ENCODE data around the gene PRKAR1A.
A peak's percentile ranks its signal among the peaks of the same experiment; 100 is the strongest.
"Not testable (repeated sequence)": the region's sequence is repeated elsewhere in the genome, so short reads cannot be mapped to it uniquely, and the experiment has no call there.

PRKAR1A gene

DNA sequence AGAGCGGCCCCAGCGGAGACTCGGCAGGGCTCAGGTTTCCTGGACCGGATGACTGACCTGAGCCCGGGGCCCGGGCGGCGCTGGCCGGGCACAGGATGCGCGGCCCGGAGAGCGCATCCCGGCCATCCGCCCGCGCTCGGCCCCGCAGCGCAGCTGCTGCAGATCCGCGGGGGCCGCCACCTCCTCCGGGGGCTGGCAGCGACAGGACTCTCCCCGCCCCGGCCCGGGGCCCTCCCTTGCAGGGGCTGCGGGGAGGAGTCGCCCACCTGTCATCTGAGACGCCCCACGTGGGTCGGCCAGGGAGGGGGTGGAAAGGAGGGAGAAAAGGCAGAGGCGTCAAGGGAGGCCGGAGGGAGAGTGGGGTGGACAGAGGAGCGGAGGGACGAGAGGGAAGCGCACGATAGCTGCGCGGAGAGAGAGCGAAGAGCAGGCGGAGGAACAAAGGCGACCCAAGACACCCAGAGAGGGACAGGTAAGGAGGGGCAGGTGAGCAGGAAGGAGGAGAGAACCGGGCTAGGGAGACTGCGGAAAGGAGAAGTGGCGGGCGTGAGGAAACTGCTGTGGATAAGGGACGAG, 471 bp upstream of the PRKAR1A start:
- DNase-seq, result peak; percentile 66

GRCh38 chr17:68512960-68513474, 787 bp downstream of the PRKAR1A start:
- DNase-seq, result no peak

- no peak for DNase-seq
These were observed 1.7 kb downstream of the PRKAR1A start for GRCh38 chr17:68513932-68514331.

DNA sequence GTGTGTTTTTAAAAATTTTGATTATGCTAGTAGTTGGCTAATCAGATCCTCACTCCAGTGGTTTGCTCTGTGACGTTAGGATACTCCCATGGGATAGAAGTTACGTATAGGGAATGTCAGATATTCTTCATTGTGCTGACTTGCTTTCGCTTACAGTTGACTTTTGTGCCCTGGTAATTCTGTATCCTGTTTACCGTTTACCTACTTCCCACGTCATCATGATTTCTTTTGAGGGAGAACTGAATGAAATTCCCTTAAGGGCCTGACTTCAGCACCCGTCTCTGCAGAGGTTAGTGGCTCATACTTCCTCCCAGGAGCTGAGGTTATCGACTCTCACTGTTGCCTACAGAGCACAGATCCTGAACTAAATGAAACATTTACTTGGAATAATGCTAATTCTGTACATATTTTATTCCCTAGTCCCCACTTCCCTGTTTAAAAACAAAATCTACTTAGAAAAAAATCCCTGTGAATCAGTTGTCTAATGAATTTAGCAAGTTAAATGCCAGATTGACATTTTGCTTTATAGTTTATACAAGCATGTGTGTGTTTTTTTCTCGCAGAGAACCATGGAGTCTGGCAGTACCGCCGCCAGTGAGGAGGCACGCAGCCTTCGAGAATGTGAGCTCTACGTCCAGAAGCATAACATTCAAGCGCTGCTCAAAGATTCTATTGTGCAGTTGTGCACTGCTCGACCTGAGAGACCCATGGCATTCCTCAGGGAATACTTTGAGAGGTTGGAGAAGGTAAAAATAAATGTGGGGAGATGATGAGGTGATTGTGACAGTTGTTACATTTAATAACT, 2.8 kb downstream of the PRKAR1A start:
- no peak for DNase-seq

- DNase-seq, result no peak
These were observed 4.5 kb downstream of the PRKAR1A start for GRCh38 chr17:68516732-68517131.

- DNase-seq, result not testable (repeated sequence)
These were observed 5.4 kb downstream of the PRKAR1A start for GRCh38 chr17:68517605-68518004.

DNA sequence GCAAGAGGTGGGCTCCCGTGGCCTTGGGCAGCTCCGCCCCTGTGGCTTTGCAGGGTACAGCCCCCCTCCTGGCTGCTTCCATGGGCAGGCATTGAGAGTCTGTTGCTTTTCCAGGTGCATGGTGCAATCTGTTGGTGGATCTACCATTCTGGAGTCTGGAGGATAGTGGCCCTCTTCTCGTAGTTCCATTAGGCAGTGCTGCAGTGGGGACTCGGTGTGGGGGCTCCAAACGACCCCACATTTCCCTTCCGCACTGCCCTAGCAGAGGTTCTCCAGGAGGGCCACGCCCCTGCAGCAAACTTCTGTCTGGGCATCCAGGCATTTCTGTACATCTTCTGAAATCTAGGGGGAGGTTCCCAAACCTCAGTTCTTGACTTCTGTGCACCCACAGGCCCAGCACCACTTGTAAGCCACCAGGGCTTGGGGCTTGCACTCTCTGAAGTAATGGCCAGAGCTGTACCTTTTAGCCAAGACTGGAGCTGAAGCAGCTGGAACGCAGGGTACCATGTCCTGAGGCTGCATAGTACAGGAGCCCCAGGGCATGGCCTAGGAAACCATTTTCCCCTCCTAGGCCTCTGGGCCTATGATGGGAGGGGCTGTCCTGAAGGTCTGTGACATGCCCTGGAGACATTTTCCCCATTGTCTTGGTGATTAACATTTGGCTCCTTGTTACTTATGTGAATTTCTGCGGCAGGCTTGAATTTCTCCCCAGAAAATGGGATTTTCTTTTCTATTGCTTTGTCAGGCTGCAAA, 6.0 kb downstream of the PRKAR1A start:
- DNase-seq, result no peak

DNA sequence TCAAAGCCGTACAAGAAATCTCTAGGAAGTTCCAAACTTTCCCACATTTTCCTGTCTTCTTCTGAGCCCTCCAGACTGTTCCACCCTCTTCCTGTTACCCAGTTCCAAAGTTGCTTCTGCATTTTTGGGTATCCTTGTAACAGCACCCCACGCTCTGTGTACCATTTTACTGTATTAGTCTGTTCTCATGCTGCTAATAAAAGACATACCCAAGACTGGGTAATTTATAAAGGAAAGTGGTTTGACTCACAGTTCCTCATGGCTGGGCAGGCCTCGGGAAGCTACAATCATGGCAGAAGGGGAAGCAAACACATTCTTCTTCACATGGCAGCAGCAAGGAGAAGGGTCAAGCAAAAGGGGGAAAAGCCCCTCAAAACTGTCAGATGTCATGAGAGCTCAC, 6.8 kb downstream of the PRKAR1A start:
- DNase-seq, result not testable (repeated sequence)

- DNase-seq, result no peak
These were observed 7.7 kb downstream of the PRKAR1A start for GRCh38 chr17:68519911-68520310.

DNA sequence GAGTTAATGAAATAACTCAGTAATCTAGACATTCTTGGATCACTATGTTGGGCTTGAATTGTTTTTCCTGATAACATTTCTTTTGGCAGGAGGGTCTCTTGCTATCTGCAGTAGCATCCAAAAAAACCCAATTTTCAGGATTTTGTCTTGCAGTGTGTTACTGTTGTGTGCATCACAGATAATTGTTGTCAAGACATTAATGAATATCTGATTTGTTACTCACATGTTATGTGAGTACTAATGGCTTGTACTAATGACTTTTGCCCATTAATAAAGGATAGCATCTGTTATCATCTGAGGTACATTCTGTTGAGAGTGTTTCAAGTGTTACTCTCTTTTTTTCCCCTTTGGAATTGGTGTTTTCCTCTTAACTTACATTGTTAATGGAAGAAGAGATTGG, 10.0 kb downstream of the PRKAR1A start:
- DNase-seq, result no peak

- no peak for DNase-seq
These were observed 14.3 kb downstream of the PRKAR1A start for GRCh38 chr17:68526548-68526947.

DNA sequence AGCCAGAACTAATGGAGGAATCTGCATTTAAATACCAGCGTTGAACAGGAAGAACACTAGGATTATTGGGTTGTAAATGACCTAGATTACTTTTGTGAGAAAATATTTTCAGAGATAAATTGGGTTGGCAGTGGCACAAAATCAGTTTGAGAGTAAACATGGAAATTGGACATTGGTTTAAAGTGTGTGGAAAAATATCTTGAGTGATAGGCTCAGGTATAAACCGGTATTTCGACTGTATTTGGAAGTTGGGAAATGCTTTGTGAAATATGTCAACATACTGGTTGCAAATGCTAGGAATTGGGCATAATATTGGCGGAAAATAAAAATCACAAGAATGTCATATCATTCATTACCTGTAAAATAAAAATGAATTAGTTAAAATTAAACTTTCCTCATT, 15.1 kb downstream of the PRKAR1A start:
- no peak for DNase-seq

DNA sequence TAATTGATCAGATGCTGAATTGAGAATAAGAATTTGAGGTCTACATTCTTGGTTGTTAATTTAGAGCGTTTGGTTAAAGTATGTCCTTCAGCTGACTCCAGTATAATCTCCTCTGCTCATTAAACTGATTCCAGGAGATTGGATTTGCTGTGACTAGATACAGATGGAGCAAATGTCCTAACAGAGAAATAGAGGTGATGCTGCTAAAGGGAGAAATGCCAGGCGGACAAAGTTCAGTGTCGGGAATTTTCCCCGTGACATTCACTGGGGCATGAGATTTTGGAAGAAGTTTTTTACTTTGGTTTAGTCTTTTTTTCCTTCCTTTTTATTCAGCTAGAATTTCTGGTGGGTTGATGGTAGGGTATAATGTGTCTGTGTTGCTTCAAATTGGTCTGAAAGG, 19.0 kb downstream of the PRKAR1A start:
- DNase-seq, result no peak

DNA sequence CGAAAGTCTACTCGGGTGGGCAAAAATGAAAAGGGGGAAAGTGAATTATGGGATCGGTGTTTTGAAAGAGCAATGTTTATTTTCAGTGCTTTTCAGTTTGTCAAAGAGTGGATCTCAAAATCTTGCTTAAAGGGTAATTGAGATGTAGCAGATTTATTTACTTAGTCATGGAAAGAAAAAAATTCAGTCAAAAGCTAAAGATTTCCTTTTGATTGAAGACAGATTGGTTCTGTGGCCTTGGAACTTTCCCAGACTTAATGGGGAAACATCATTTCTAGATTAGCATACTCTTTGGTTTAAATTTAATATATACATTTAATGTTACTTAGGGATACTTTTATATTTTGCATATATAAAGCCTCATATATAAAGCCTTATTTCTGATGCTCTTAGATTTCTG, 20.6 kb downstream of the PRKAR1A start:
- no peak for DNase-seq

DNA sequence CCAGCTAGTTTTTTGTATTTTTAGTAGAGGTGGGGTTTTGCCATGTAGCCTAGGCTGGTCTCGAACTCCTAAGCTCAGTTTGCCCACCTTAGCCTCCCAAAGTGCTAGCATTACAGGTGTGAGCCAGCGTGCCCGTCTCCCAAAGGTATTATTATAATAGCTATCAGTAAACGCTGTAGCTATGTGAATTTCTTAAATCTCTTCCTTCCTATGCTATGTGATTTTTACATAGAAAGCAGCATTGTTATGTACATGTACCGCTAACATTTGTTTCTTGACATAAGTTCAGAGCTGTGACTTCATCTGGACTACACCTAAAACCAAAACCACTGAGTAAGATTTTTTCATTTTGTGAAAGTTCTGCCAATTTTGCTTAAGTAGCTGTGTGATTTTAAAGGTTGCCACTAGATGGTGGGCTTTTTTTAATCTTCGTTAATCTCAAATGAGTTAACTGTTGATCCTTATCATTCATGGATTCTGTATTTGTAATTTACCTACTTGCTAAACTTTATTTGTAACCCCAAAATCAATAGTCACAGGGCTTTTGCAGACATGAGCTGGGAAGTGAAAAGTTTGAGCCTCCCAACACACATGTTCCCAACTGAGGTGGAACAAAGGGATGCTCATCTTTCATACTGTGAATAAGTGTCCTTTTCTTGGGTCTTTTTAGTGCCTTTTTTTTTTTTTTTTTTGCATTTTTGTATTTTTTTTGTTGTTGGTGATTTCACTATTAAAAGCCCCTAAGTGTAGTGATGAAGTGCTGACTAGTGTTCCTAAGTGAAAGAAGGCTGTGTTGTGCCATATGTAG, 21.9 kb downstream of the PRKAR1A start:
- no peak for DNase-seq

- DNase-seq, result no peak
These were observed 22.5 kb downstream of the PRKAR1A start for GRCh38 chr17:68534695-68535088.

GRCh38 chr17:68535922-68536321, 23.7 kb downstream of the PRKAR1A start:
- no peak for DNase-seq

DNA sequence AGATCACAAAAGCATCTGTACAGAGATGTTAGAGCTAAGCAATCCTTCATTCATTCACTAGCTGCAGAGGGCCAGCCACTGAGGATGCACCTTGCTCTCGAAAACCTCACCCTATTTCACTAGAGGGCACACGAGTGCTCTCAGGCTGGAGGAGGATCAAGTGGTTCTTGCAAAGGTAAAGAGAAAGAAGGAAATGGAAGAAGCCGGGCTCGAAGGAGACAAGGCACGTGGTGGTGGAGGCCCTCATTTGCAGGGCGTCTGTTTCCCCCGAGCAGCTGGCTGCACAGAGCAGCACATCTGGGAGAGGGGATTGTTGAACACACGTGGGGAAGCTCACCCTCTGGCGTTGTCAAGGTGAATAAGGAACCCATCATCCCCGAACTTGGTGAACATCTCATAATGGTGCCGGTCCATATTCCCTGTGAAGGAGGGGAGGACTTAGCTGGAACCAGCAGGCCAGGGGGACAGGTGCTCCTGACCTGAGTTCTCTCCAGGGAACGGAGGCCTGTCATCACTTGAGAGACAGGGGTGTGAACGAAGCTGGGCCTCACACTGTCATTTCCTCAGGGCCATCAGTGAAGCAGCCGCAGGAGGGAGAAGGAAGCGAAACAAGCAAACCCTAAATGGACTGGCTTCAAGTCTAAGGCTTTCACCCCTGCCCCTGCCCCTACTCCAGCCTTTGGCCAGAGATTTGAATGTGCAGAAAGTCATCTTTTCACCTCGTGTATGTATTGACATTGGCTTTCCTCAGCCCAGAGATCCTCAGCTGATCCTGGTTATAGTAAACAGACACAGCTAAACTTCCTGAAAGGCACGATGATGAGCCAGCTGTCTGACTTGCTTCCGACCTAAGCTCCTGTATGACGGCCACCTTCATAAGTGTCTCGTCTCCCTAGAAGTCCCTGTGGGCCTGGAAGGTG, 27.6 kb downstream of the PRKAR1A start:
- DNase-seq, result no peak

DNA sequence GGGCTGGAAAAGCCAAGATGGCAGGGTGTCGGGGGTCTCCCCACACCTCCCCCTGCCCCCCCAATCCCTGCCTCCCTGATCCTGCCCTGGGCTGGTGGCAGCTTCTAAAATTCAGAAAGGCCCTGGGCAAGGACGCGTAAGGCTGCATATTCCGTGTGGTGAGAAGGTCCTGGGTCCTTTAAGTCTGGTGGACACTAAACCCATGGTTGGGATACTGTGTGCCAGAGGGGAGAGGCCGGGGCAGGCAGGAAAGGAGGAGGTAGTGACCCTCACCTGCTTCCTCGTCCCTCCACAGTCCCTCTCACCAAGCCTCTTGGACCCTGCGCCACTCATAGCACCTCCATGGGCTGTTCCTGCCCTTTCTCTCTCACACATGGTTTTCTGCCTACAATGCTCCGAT, 28.8 kb downstream of the PRKAR1A start:
- no peak for DNase-seq

DNA sequence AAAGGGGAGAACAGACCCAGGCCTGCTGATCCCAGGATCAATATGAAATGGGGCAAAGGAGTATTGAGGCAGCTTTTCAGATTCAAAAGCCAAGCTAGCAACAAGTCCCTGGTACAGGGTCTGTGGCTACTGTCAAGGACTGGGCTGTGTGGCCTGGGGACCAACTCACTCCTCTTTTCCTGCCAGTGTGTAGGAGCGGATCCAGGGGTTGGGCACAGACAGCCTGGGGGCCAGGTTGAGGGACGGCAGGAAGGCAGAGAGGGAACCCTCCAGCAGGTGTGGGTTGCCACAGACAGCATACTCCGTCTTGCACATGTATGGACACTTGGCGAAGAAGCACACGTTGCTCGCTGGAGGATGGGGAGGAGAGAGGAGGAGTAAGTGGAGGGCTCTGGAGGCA, 29.6 kb downstream of the PRKAR1A start:
- DNase-seq, result no peak

DNA sequence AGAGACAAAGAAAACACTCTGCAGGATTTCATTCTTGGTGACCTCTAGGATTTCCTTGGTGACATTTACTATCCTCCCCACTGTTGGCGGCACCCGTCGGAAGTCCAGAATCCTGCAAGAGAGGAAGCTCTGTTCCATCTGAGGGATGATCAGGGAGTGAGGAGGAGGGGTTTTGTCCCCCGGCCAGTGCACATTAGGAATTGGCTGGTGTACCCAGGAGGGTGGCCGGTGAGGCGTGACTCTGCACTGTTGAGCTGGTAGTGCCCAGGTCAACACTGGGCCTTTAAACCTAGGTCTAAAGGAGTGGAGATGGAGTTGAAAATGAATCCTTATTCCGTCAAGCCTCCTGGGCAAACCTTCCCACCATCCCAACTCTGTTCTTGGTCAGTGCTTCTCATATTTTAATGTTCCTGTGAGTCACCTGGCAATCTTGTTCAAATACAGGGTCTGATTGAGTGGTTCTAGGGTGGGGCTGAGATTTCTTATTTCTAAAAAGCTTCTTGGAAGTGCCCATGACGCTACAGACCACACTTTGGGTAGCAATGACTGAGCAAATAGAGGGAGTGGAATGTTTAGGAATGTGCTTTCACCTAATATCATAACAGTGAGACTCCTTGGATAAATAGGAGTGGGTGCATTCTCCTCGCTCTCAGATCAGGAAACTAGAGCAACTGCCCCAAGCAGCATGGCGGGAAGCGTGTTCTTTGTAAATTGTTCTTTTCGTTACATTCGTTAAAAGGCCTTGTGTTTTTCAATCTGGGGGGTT, 30.7 kb downstream of the PRKAR1A start:
- DNase-seq, result no peak

Data from activated naive CD4-positive, alpha-beta T cell treated with Interleukin-2 at 50 U/mL for 16 hours (primary cell).